ENCODE data around the gene MTMR4. TPM values are rescaled to one million over a fixed set of nuclear protein-coding genes. Genes with fewer than 3 reads are reported as not detected.
A peak's percentile ranks its signal among the peaks of the same experiment; 100 is the strongest.

MTMR4 gene
- total RNA-seq, 1 experiment from 2014 or later, result 79.4 TPM

DNA sequence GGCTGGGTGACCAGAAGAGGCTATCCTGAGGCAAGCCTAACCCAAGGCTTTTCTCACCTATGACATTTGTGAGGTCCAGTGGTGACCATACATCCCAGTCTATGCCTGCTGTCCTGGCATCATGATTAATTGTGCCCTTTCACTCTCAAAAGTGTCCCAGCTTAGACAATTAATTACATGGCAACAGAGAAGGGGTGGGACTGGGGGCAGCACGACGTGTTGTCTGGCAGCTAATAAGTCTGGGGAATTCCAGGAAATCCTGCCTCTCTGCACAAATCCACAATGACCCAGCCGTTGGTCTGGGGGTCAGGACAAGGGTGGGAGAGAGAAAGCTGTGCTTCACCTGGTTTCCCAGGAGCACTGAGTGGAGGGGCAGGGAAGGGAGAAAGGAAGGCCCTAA is 14.0 kb upstream of the MTMR4 start:
- no peaks in the 10 kb centered on the region for H3K36me3 ChIP-seq (ENCODE audit: insufficient read depth, low read length, poor library complexity, severe bottlenecking)
- intact Hi-C loops (cut with micrococcal nuclease; ENCODE audit: unreplicated experiment), result no loop called here
- H3K4me1 ChIP-seq (ENCODE audit: insufficient read depth, low read length, poor library complexity, severe bottlenecking), result peaks cover 7% of the 10 kb centered on the region
- no peaks in the 10 kb centered on the region for H3K9me3 ChIP-seq (ENCODE audit: low read depth, low read length, poor library complexity, severe bottlenecking)
- no peak overlapping the region for H3K4me3 ChIP-seq (ENCODE audit: low read depth, low read length, poor library complexity, severe bottlenecking)
- DNase-seq (ENCODE audit: low spot score), result no peak
- no peak overlapping the region for H3K27ac ChIP-seq (ENCODE audit: low read depth, low read length, poor library complexity, severe bottlenecking)
- BruUV-seq (replicated peaks), result no TSS peak
- H3K27me3 ChIP-seq (replicated peaks; ENCODE audit: insufficient read depth, low read depth, low read length, poor library complexity), result no peaks in the 10 kb centered on the region
- TF ChIP-seq, protein P1, sequence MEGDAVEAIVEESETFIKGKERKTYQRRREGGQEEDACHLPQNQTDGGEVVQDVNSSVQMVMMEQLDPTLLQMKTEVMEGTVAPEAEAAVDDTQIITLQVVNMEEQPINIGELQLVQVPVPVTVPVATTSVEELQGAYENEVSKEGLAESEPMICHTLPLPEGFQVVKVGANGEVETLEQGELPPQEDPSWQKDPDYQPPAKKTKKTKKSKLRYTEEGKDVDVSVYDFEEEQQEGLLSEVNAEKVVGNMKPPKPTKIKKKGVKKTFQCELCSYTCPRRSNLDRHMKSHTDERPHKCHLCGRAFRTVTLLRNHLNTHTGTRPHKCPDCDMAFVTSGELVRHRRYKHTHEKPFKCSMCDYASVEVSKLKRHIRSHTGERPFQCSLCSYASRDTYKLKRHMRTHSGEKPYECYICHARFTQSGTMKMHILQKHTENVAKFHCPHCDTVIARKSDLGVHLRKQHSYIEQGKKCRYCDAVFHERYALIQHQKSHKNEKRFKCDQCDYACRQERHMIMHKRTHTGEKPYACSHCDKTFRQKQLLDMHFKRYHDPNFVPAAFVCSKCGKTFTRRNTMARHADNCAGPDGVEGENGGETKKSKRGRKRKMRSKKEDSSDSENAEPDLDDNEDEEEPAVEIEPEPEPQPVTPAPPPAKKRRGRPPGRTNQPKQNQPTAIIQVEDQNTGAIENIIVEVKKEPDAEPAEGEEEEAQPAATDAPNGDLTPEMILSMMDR (conservative IDR thresholded peaks at IDR 0.05; ENCODE audit: low read depth, low read length), result no peak
- no peak for TF ChIP-seq EZH2 (IDR thresholded peaks at IDR 0.05; ENCODE audit: borderline replicate concordance, low read depth, low read length, poor library complexity, severe bottlenecking)
- CTCF ChIA-PET, result interaction anchor here (1.0 kb wide), 1 partner anchor 10 kb away, joined by 3 read pairs; no protein-coding TSS in a partner anchor
- POLR2A ChIA-PET (ENCODE audit: low non-redundant PET), result no interaction called here

DNA sequence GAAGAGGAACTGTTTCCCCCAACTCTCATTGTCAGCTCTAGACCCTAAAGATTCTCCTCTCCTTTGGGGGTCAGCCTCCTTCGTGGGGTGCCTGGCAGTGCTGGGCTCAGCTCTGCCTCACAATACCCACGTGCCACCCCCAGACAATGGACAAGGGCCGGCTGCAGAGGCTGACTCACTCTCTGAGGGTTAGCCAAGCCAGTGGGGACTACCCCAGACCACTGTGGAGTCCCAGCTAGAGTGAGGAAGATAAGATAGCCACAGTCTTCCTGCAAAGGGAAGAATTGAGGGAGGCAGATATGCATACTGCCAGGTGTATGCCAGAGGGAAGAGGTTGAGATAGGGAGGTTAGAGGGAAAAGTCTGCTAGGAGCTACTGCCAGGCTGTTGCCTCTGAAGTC is 13.5 kb upstream of the MTMR4 start:
- ChIA-PET POLR2A (ENCODE audit: low non-redundant PET) (no interaction called here), CTCF (interaction anchor here (0.6 to 1.0 kb wide), 2 partner anchors 9 to 24 kb away, joined by 3 read pairs; no protein-coding TSS in a partner anchor)
- H3K27me3 ChIP-seq (replicated peaks; ENCODE audit: insufficient read depth, low read depth, low read length, poor library complexity), result no peaks in the 10 kb centered on the region
- no peak overlapping the region for H3K27ac ChIP-seq (ENCODE audit: low read depth, low read length, poor library complexity, severe bottlenecking)
- H3K4me3 ChIP-seq (ENCODE audit: low read depth, low read length, poor library complexity, severe bottlenecking), result no peak overlapping the region
- intact Hi-C loops (cut with micrococcal nuclease; ENCODE audit: unreplicated experiment), result no loop called here
- peaks cover 7% of the 10 kb centered on the region for H3K4me1 ChIP-seq (ENCODE audit: insufficient read depth, low read length, poor library complexity, severe bottlenecking)
- H3K9me3 ChIP-seq (ENCODE audit: low read depth, low read length, poor library complexity, severe bottlenecking), result no peaks in the 10 kb centered on the region
- no peaks in the 10 kb centered on the region for H3K36me3 ChIP-seq (ENCODE audit: insufficient read depth, low read length, poor library complexity, severe bottlenecking)
- no TSS peak for BruUV-seq (replicated peaks)
- no peak for TF ChIP-seq EZH2 (IDR thresholded peaks at IDR 0.05; ENCODE audit: borderline replicate concordance, low read depth, low read length, poor library complexity, severe bottlenecking)
- TF ChIP-seq, protein P1 (conservative IDR thresholded peaks at IDR 0.05; ENCODE audit: low read depth, low read length), result no peak
- DNase-seq (ENCODE audit: low spot score), result no peak

GRCh38 chr17:58527306-58527705 is 12.9 kb upstream of the MTMR4 start:
- Histone ChIP-seq H3K9me3 (ENCODE audit: low read depth, low read length, poor library complexity, severe bottlenecking) (no peaks in the 10 kb centered on the region), H3K4me1 (ENCODE audit: insufficient read depth, low read length, poor library complexity, severe bottlenecking) (peaks cover 7% of the 10 kb centered on the region), H3K27me3 (replicated peaks; ENCODE audit: insufficient read depth, low read depth, low read length, poor library complexity) (no peaks in the 10 kb centered on the region), H3K36me3 (ENCODE audit: insufficient read depth, low read length, poor library complexity, severe bottlenecking) (no peaks in the 10 kb centered on the region), H3K27ac (ENCODE audit: low read depth, low read length, poor library complexity, severe bottlenecking) (no peak overlapping the region), H3K4me3 (ENCODE audit: low read depth, low read length, poor library complexity, severe bottlenecking) (no peak overlapping the region)
- intact Hi-C loops (cut with micrococcal nuclease; ENCODE audit: unreplicated experiment), result no loop called here
- ChIA-PET POLR2A (ENCODE audit: low non-redundant PET) (no interaction called here), CTCF (interaction anchor here (0.6 kb wide), 2 partner anchors 25 to 35 kb away, joined by 3 to 4 read pairs; no protein-coding TSS in a partner anchor)
- TF ChIP-seq EZH2 (IDR thresholded peaks at IDR 0.05; ENCODE audit: borderline replicate concordance, low read depth, low read length, poor library complexity, severe bottlenecking), result no peak
- TF ChIP-seq, protein P1 (conservative IDR thresholded peaks at IDR 0.05; ENCODE audit: low read depth, low read length), result 0 out of 2 replicates have a peak, but pooled peaks have one; percentile 15
- no TSS peak for BruUV-seq (replicated peaks)
- no peak for DNase-seq (ENCODE audit: low spot score)
